SK-N-MC (cell line): ENCODE measurements around the gene HOXA4.

Experiments
- DNase-seq: peaks from one replicate; pipeline ENCODE4 v3.0.0-alpha.2; 2011; ENCODE audit warnings: low read depth, low spot score
- H3K27ac ChIP-seq: fragments of 200-600 bp; sonication (generic); 2 replicates; pipeline ENCODE4 v1.5.1; 2016; ENCODE audit warnings: mixed run types
- H3K36me3 ChIP-seq: fragments of 200-600 bp; sonication (generic); 2 replicates; pipeline ENCODE4 v1.6.1; 2017; ENCODE audit warnings: antibody characterized with exemption, low read length, mixed read lengths; ENCODE audit not compliant: insufficient read depth
- H3K4me3 ChIP-seq: fragments of 200-600 bp; sonication (generic); 2 replicates; pipeline ENCODE4 v1.5.1; 2016
- H3K9ac ChIP-seq: fragments of 200-600 bp; sonication (generic); 2 replicates; pipeline ENCODE4 v1.8.0; 2017; ENCODE audit warnings: mixed run types, mixed read lengths; ENCODE audit not compliant: insufficient read length
- H3K9me3 ChIP-seq: fragments of 200-600 bp; sonication (generic); 2 replicates; pipeline ENCODE4 v1.6.1; 2017; ENCODE audit warnings: low read depth, mild to moderate bottlenecking, antibody characterized with exemption, low read length, moderate library complexity, mixed read lengths
- EZH2 ChIP-seq: fragments of 200-600 bp; sonication (generic); IDR thresholded peaks from one replicate; pipeline ENCODE4 v1.6.1; 2017; ENCODE audit warnings: antibody characterized with exemption
- FOXP2 ChIP-seq: optimal IDR thresholded peaks from 2 replicates; pipeline ENCODE3; 2011; ENCODE audit warnings: mild to moderate bottlenecking, moderate library complexity; ENCODE audit not compliant: insufficient read depth; ENCODE audit errors: extremely low read length, control extremely low read depth
- POLR2AphosphoS5 ChIP-seq: IDR thresholded peaks from 2 replicates; pipeline ENCODE4 v1.6.1; 2012; ENCODE audit warnings: mild to moderate bottlenecking, low read depth, low read length, borderline replicate concordance

The HOXA4 gene

GRCh38 chr7:27088002-27088922 lies 42.3 kb downstream of the HOXA4 start:
- Histone ChIP-seq H3K9ac (no peak overlapping the region), H3K9me3 (no peaks in the 10 kb centered on the region), H3K4me3 (no peak overlapping the region), H3K36me3 (no peaks in the 10 kb centered on the region), H3K27ac (no peak overlapping the region)
- DNase-seq, result no peak
- TF ChIP-seq FOXP2, result no peak
- no peak for TF ChIP-seq POLR2AphosphoS5
- TF ChIP-seq EZH2, result no peak

GRCh38 chr7:27083646-27084045 lies 46.9 kb downstream of the HOXA4 start:
- no peak overlapping the region for H3K9ac ChIP-seq
- H3K36me3 ChIP-seq, result no peaks in the 10 kb centered on the region
- H3K27ac ChIP-seq, result no peak overlapping the region
- TF ChIP-seq FOXP2 (no peak), POLR2AphosphoS5 (no peak), EZH2 (no peak)
- H3K9me3 ChIP-seq, result no peaks in the 10 kb centered on the region
- no peak overlapping the region for H3K4me3 ChIP-seq
- DNase-seq, result no peak

DNA sequence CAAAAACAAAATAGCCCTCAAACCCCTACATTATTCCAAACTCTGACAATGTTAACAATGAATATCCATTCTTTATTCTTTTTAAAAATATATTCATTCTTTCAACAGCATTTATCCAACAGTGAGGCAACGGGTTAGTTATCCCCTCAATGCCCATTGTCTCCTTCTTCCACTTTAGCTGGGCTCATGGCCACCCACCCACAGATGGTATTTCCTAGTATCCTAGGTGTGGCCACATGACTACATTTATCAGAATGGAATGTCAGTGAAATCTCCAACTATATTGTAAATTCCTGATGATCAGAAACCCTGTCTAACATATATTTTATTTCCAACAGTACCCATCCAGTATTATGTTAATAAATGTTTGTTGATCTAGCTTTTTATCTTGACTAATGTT lies 48.4 kb downstream of the HOXA4 start:
- TF ChIP-seq EZH2, result no peak
- no peak for TF ChIP-seq POLR2AphosphoS5
- no peak for TF ChIP-seq FOXP2
- no peaks in the 10 kb centered on the region for H3K36me3 ChIP-seq
- H3K9me3 ChIP-seq, result no peaks in the 10 kb centered on the region
- no peak overlapping the region for H3K4me3 ChIP-seq
- no peak for DNase-seq
- no peak overlapping the region for H3K27ac ChIP-seq
- H3K9ac ChIP-seq, result no peak overlapping the region

DNA sequence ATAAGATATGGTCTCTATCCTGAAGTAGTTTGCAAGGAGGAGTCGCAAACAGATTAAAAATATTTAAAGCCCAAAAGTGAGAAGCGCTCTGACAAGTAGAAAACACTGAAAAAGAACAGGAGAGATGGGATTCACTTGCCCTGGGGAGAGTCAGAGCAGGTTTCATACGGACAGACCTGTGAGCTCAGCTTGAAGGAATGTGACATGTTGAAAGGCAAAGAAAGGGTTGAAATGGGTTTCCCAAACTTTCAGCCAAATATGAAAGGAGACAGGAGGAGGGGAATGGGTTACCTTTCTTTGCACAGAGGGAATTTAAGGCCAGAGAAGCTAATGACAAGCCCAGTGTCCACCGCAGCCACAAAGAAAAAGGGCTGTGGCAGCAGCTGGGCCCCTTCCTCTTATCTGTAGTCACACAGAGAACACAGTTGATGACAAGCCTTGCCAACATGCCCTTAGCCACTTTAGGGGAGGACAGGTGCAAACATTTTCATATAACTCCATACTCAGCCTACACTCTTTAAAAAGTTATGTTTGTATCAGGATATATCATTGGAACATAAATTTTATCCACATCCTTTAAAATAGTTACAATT lies 49.6 kb downstream of the HOXA4 start:
- Histone ChIP-seq H3K27ac (no peak overlapping the region), H3K36me3 (no peaks in the 10 kb centered on the region), H3K4me3 (no peak overlapping the region), H3K9me3 (no peaks in the 10 kb centered on the region), H3K9ac (no peak overlapping the region)
- no peak for DNase-seq
- TF ChIP-seq FOXP2 (no peak), POLR2AphosphoS5 (no peak), EZH2 (no peak)

- TF ChIP-seq POLR2AphosphoS5 (no peak), EZH2 (no peak), FOXP2 (no peak)
Measured at GRCh38 chr7:27079234-27079975, 51.2 kb downstream of the HOXA4 start.

GRCh38 chr7:27078616-27079233 lies 51.8 kb downstream of the HOXA4 start:
- no peaks in the 10 kb centered on the region for H3K9me3 ChIP-seq
- H3K4me3 ChIP-seq, result no peak overlapping the region
- no peak overlapping the region for H3K9ac ChIP-seq
- DNase-seq, result no peak
- H3K36me3 ChIP-seq, result no peaks in the 10 kb centered on the region
- no peak for TF ChIP-seq FOXP2
- TF ChIP-seq POLR2AphosphoS5, result no peak
- TF ChIP-seq EZH2, result no peak
- H3K27ac ChIP-seq, result no peak overlapping the region

More at GRCh38 chr7:27079234-27079975, 51.2 kb downstream of the HOXA4 start:
- Histone ChIP-seq H3K36me3 (no peaks in the 10 kb centered on the region), H3K4me3 (no peak overlapping the region), H3K27ac (no peak overlapping the region), H3K9me3 (no peaks in the 10 kb centered on the region), H3K9ac (no peak overlapping the region)
- DNase-seq, result no peak
